CD4-positive, alpha-beta T cell treated with Interleukin-15 for 4 hours (primary cell): ENCODE data around the gene CLCN4.

Experiments used
- DNase-seq: peaks from one replicate; pipeline ENCODE4 v3.0.0-alpha.2; 2020; ENCODE audit warnings: low spot score

The CLCN4 gene

GRCh38 chrX:10167573-10167972 is 10.8 kb downstream of the CLCN4 start:
- no peak for DNase-seq

GRCh38 chrX:10168226-10168625 is 11.5 kb downstream of the CLCN4 start:
- DNase-seq, result no peak

GRCh38 chrX:10169175-10169574 is 12.4 kb downstream of the CLCN4 start:
- no peak for DNase-seq

GRCh38 chrX:10171249-10171648 is 14.5 kb downstream of the CLCN4 start:
- DNase-seq, result no peak

- no peak for DNase-seq
Measured at GRCh38 chrX:10172877-10173276, 16.1 kb downstream of the CLCN4 start.

GRCh38 chrX:10173331-10173900 is 16.6 kb downstream of the CLCN4 start:
- DNase-seq, result no peak

- DNase-seq, result no peak
Measured at GRCh38 chrX:10174051-10174450, 17.3 kb downstream of the CLCN4 start.

GRCh38 chrX:10174810-10175209 is 18.0 kb downstream of the CLCN4 start:
- no peak for DNase-seq

GRCh38 chrX:10175319-10175871 is 18.6 kb downstream of the CLCN4 start:
- DNase-seq, result no peak

- DNase-seq, result no peak
Measured at GRCh38 chrX:10176121-10177003, 19.6 kb downstream of the CLCN4 start.

- no peak for DNase-seq
Measured at GRCh38 chrX:10177004-10177396, 20.2 kb downstream of the CLCN4 start.

- no peak for DNase-seq
Measured at GRCh38 chrX:10177601-10178000, 20.8 kb downstream of the CLCN4 start.

GRCh38 chrX:10178866-10179463 is 22.2 kb downstream of the CLCN4 start:
- no peak for DNase-seq

GRCh38 chrX:10183760-10184159 is 27.0 kb downstream of the CLCN4 start:
- DNase-seq, result no peak

GRCh38 chrX:10184411-10184810 is 27.6 kb downstream of the CLCN4 start:
- DNase-seq, result no peak

- no peak for DNase-seq
Measured at GRCh38 chrX:10186355-10186754, 29.6 kb downstream of the CLCN4 start.

GRCh38 chrX:10187421-10187820 is 30.6 kb downstream of the CLCN4 start:
- no peak for DNase-seq

- DNase-seq, result peak; percentile 66
Measured at GRCh38 chrX:10189317-10190268, 32.8 kb downstream of the CLCN4 start.

GRCh38 chrX:10190367-10190766 is 33.6 kb downstream of the CLCN4 start:
- peak; percentile 3 for DNase-seq

GRCh38 chrX:10193587-10193986 is 36.8 kb downstream of the CLCN4 start:
- DNase-seq, result no peak

- DNase-seq, result no peak
Measured at GRCh38 chrX:10195425-10195824, 38.6 kb downstream of the CLCN4 start.

GRCh38 chrX:10195947-10196346 is 39.2 kb downstream of the CLCN4 start:
- DNase-seq, result no peak
